NCI-H774 (cell line): ENCODE measurements around the gene USP9X.
"Not testable (repeated sequence)": the region's sequence is repeated elsewhere in the genome, so short reads cannot be mapped to it uniquely, and the experiment has no call there.

Experiments used
- DNase-seq: peaks from one replicate; lab custom pipeline; 2025; lab: John Stamatoyannopoulos, UW

USP9X gene

GRCh38 chrX:41085512-41085877 lies 250 bp downstream of the USP9X start:
- DNase-seq = peak; percentile 26

GRCh38 chrX:41085878-41086626 lies 807 bp downstream of the USP9X start:
- DNase-seq = peak; percentile 19

GRCh38 chrX:41086627-41086932 lies 1.3 kb downstream of the USP9X start:
- no peak for DNase-seq

- DNase-seq = no peak
These were observed 2.0 kb downstream of the USP9X start for GRCh38 chrX:41087201-41087600.

GRCh38 chrX:41090568-41091238 lies 5.5 kb downstream of the USP9X start:
- DNase-seq = no peak

GRCh38 chrX:41092776-41093175 lies 7.5 kb downstream of the USP9X start:
- DNase-seq = no peak

- DNase-seq = no peak
These were observed 9.9 kb downstream of the USP9X start for GRCh38 chrX:41095174-41095573.

GRCh38 chrX:41095908-41096307 lies 10.7 kb downstream of the USP9X start:
- no peak for DNase-seq

GRCh38 chrX:41096339-41096955 lies 11.2 kb downstream of the USP9X start:
- no peak for DNase-seq

GRCh38 chrX:41097326-41097725 lies 12.1 kb downstream of the USP9X start:
- DNase-seq = no peak

- DNase-seq = no peak
These were observed 15.0 kb downstream of the USP9X start for GRCh38 chrX:41100200-41100599.

- no peak for DNase-seq
These were observed 15.6 kb downstream of the USP9X start for GRCh38 chrX:41100819-41101218.

GRCh38 chrX:41105005-41105404 lies 19.8 kb downstream of the USP9X start:
- DNase-seq = no peak

- not testable (repeated sequence) for DNase-seq
These were observed 21.0 kb downstream of the USP9X start for GRCh38 chrX:41106257-41106656.

- no peak for DNase-seq
These were observed 22.8 kb downstream of the USP9X start for GRCh38 chrX:41108007-41108406.

- no peak for DNase-seq
These were observed 23.4 kb downstream of the USP9X start for GRCh38 chrX:41108463-41109205.

- DNase-seq = no peak
These were observed 25.8 kb downstream of the USP9X start for GRCh38 chrX:41110801-41111625.

- DNase-seq = not testable (repeated sequence)
These were observed 29.8 kb downstream of the USP9X start for GRCh38 chrX:41115104-41115425.

GRCh38 chrX:41116948-41117347 lies 31.7 kb downstream of the USP9X start:
- DNase-seq = no peak

GRCh38 chrX:41118156-41118555 lies 32.9 kb downstream of the USP9X start:
- DNase-seq = no peak

GRCh38 chrX:41119803-41120202 lies 34.6 kb downstream of the USP9X start:
- no peak for DNase-seq

GRCh38 chrX:41121766-41122165 lies 36.5 kb downstream of the USP9X start:
- DNase-seq = no peak
